ENCODE results near the gene IMP3.

GRCh38 chr15:75649848-75650247 is 9.8 kb upstream of the IMP3 start:
- no peak for TF ChIP-seq EZH2 (IDR thresholded peaks at IDR 0.05; ENCODE audit: borderline replicate concordance, low read depth, low read length, severe bottlenecking)
- TF ChIP-seq CTCF (IDR thresholded peaks at IDR 0.05; ENCODE audit: extremely low read depth in 1 of 2, insufficient read depth in 1 of 2, low read depth in 1 of 2, low read length in 2 of 2), result no peak
- no peak for TF ChIP-seq POLR2A (IDR thresholded peaks at IDR 0.05; ENCODE audit: low read depth, low read length)
- TF ChIP-seq POLR2AphosphoS5 (IDR thresholded peaks at IDR 0.05; ENCODE audit: insufficient read depth, low read depth, low read length), result no peak

Data from endothelial cell of umbilical vein (primary cell).